Peyer's patch (tissue), 4 donors: ENCODE data around the gene AR. TPM values are rescaled to one million over a fixed set of nuclear protein-coding genes. Genes with fewer than 3 reads are reported as not detected.
"Not testable (repeated sequence)": the region's sequence is repeated elsewhere in the genome, so short reads cannot be mapped to it uniquely, and the experiment has no call there.

Experiments used
- DNase-seq, 3 donors: peaks; one replicate each; pipeline ENCODE4 v3.0.0-alpha.2; 2017 to 2019
- H3K27ac ChIP-seq, 4 donors: fragments of 200-600 bp; sonication (generic); one replicate each; pipeline ENCODE4 v1.5.1; 2016 to 2019
- H3K27me3 ChIP-seq, 2 donors: fragments of 200-600 bp; sonication (generic); one replicate each; pipeline ENCODE4 v1.5.1; 2019
- H3K36me3 ChIP-seq, 3 donors: fragments of 200-600 bp; sonication (generic); one replicate each; pipeline ENCODE4 v1.5.1; 2016 to 2019
- H3K4me1 ChIP-seq, 4 donors: fragments of 200-600 bp; sonication (generic); one replicate each; pipeline ENCODE4 v1.5.1; 2016 to 2019
- H3K4me3 ChIP-seq, 4 donors: fragments of 200-600 bp; sonication (generic); 1 replicate in 3 of 4; 2 replicates in 1 of 4; pipeline ENCODE4 v1.5.1; 2016 to 2019; ENCODE audit warnings: mild to moderate bottlenecking in 1 of 4
- H3K9me3 ChIP-seq, 4 donors: fragments of 200-600 bp; sonication (generic); one replicate each; pipeline ENCODE4 v1.5.1; 2016 to 2019; ENCODE audit warnings: mild to moderate bottlenecking in 1 of 4
- POLR2A ChIP-seq, 2 donors: fragments of 450-650 bp; IDR thresholded peaks; one replicate each; pipeline ENCODE4 v1.5.1; 2017; ENCODE audit warnings: antibody characterized with exemption in 2 of 2, mild to moderate bottlenecking in 2 of 2, moderate library complexity in 2 of 2
- total RNA-seq, 4 donors: library from RNA; depleted of rRNA; stranded (reverse); fragments of >200 nt; gene quantifications; one replicate each; pipeline ENCODE4 v1.1.0, GENCODE V29; 2016
- TF ChIP-seq, protein P1 (sequence below), 6 experiments: fragments of 450-650 bp in 4 of 6; fragments of 200-600 bp in 2 of 6; sonication (generic) in 1 of 6; IDR thresholded peaks; one replicate each; pipeline ENCODE4 v1.5.1; 2017 to 2019; ENCODE audit warnings: antibody characterized with exemption in 6 of 6, mild to moderate bottlenecking in 3 of 6, moderate library complexity in 1 of 6

The AR gene
- total RNA-seq, 4 donors from 2014 or later: 0.70 to 2.5 (median 1.2) TPM

DNA sequence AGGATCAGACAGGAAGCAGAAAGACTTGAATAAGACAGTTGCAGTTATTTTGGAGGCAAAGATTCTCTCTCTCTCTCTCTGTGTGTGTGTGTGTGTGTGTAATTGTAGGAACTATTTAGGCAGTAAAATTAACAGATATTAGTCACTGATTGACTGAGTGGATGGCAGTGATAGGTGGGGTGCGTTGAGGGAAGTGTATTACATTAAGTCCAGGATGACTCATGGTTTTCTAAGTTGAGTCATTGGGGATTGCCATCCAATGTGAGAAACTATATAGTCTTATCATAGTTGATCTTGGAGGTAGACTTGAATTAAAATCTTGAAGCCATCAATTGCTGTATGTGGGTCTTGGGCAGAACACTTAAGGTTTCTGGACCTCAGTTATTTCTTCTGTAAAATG, 75.4 kb downstream of the AR start:
- no peak for TF ChIP-seq POLR2A (IDR thresholded peaks at IDR 0.05)
- TF ChIP-seq, protein P1, sequence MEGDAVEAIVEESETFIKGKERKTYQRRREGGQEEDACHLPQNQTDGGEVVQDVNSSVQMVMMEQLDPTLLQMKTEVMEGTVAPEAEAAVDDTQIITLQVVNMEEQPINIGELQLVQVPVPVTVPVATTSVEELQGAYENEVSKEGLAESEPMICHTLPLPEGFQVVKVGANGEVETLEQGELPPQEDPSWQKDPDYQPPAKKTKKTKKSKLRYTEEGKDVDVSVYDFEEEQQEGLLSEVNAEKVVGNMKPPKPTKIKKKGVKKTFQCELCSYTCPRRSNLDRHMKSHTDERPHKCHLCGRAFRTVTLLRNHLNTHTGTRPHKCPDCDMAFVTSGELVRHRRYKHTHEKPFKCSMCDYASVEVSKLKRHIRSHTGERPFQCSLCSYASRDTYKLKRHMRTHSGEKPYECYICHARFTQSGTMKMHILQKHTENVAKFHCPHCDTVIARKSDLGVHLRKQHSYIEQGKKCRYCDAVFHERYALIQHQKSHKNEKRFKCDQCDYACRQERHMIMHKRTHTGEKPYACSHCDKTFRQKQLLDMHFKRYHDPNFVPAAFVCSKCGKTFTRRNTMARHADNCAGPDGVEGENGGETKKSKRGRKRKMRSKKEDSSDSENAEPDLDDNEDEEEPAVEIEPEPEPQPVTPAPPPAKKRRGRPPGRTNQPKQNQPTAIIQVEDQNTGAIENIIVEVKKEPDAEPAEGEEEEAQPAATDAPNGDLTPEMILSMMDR (IDR thresholded peaks at IDR 0.05): no peak
- no peaks in the 10 kb centered on the region for H3K27me3 ChIP-seq
- H3K4me3 ChIP-seq: no peak overlapping the region
- no peaks in the 10 kb centered on the region for H3K36me3 ChIP-seq
- no peaks in the 10 kb centered on the region for H3K4me1 ChIP-seq
- no peak for DNase-seq
- H3K27ac ChIP-seq: no peak overlapping the region
- H3K9me3 ChIP-seq: no peaks in the 10 kb centered on the region

DNA sequence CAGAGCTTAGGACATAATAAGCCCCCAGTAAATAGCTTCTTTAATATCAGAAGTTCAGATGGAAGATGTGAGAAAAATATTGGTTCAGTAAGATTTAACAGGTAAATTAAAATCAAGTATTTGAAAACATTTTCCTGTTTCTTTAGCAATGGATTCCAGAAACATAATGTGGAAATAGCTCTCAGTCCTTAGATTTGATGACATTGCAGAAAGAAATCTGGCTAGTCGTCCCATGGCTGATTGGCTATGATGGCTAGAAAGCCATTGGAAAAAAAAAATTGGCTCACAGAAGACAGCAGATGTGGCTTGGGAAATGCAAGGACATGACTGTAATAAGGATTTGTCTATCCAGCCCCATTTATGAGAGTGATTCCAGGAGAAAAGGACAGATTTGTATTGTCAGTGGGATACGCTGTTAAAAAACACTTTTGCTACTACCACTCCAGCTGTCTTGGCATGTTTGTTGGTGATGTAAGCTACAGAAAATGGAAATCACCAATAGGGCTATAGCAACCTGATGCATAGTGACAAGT, 78.3 kb downstream of the AR start:
- H3K9me3 ChIP-seq: no peaks in the 10 kb centered on the region
- no peak for DNase-seq
- no peak for TF ChIP-seq POLR2A (IDR thresholded peaks at IDR 0.05)
- TF ChIP-seq, protein P1 (IDR thresholded peaks at IDR 0.05): no peak
- no peaks in the 10 kb centered on the region for H3K4me1 ChIP-seq
- H3K27ac ChIP-seq: no peak overlapping the region
- H3K36me3 ChIP-seq: no peaks in the 10 kb centered on the region
- H3K4me3 ChIP-seq: no peak overlapping the region
- H3K27me3 ChIP-seq: no peaks in the 10 kb centered on the region

DNA sequence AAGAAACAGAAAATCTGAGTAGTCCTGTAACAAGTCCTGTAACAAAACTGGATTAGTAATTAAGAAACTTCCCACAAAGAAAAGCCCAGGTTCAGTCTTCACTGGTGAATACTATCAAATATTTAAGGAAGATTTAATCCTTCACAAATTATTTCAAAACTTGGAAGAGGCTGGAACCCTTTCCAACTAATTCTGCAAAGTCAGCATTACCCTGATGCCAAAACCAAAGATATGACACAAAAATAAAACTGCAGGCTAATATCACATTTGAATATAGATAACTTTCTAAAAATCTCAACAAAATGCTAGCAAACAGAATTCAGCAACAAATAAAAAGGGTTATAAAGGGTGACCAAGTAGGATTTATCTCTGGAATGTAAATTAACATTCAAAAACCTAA, 80.5 kb downstream of the AR start:
- no peak for DNase-seq
- H3K27ac ChIP-seq: no peak overlapping the region
- no peaks in the 10 kb centered on the region for H3K27me3 ChIP-seq
- no peaks in the 10 kb centered on the region for H3K36me3 ChIP-seq
- no peak for TF ChIP-seq POLR2A (IDR thresholded peaks at IDR 0.05)
- TF ChIP-seq, protein P1 (IDR thresholded peaks at IDR 0.05): no peak
- H3K4me3 ChIP-seq: no peak overlapping the region
- no peaks in the 10 kb centered on the region for H3K9me3 ChIP-seq
- no peaks in the 10 kb centered on the region for H3K4me1 ChIP-seq

DNA sequence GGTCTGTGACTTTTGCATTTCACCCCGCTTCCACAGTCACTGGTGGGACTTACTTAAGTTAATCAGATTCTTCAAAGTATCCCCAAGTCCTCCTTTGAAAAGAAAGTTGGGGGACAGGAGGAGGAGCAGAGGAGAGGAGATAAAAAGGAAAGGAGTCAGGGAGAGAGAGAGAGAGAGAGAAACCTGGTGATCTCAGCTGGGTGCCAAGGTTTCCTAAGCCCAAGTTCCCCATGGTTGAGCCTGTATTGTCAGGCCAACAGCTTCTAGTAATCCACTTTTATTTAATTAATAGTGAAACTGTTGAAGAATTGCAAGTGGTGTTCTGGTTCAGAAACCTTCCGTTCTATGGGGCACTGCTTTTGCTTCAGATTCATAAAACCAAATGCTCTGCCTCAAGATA, 91.6 kb downstream of the AR start:
- DNase-seq: no peak
- H3K27ac ChIP-seq: no peak overlapping the region
- H3K36me3 ChIP-seq: no peaks in the 10 kb centered on the region
- TF ChIP-seq POLR2A (IDR thresholded peaks at IDR 0.05): no peak
- TF ChIP-seq, protein P1 (IDR thresholded peaks at IDR 0.05): no peak
- H3K4me1 ChIP-seq: no peaks in the 10 kb centered on the region
- H3K27me3 ChIP-seq: no peaks in the 10 kb centered on the region
- H3K4me3 ChIP-seq: no peak overlapping the region
- no peaks in the 10 kb centered on the region for H3K9me3 ChIP-seq

DNA sequence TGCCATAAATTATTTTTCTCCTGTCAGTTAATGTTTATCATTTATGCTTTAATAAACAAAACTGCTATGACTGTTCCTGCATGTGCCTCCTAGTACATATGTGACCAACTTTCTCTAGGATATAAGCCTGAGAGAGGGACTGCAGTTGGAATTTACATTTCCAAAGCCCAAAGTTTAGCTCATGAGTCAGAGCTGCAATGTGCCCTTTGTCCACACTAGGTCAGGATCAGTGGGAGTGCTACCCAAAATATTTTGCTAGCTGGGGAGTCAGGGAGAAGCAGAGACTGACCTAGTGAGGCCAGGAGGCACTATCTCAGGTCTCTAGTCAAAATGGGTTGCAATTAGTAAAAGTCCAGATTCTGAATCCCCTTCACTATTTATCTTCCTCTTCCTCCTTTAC, 92.7 kb downstream of the AR start:
- no peak for DNase-seq
- Histone ChIP-seq H3K27me3 (no peaks in the 10 kb centered on the region), H3K27ac (no peak overlapping the region), H3K36me3 (no peaks in the 10 kb centered on the region), H3K9me3 (no peaks in the 10 kb centered on the region), H3K4me3 (no peak overlapping the region), H3K4me1 (no peaks in the 10 kb centered on the region)
- TF ChIP-seq, protein P1 (IDR thresholded peaks at IDR 0.05): no peak
- TF ChIP-seq POLR2A (IDR thresholded peaks at IDR 0.05): no peak

DNA sequence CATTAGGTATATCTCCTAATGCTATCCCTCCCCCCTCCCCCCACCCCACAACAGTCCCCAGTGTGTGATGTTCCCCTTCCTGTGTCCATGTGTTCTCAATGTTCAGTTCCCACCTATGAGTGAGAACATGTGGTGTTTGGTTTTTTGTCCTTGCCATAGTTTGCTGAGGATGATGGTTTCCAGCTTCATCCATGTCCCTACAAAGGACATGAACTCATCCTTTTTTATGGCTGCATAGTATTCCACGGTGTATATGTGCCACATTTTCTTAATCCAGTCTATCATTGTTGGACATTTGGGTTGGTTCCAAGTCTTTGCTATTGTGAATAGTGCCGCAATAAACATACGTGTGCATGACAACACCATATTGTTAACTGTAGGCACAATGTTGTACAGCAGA, 93.5 kb downstream of the AR start:
- not testable (repeated sequence) for H3K4me1 ChIP-seq, H3K27me3 ChIP-seq, H3K36me3 ChIP-seq, H3K9me3 ChIP-seq, H3K27ac ChIP-seq, DNase-seq, H3K4me3 ChIP-seq
